ENCODE data around the gene SLU7.

Gene SLU7

GRCh38 chr5:160399402-160400353, 19.2 kb downstream of the SLU7 start, which contains the start of gene FAM200C:
Gene FAM200C (minus strand): TSS chr5:160400054. CDS start chr5:160395490, 4,564 bp downstream.
- DNase-seq = peak; percentile 50

DNA sequence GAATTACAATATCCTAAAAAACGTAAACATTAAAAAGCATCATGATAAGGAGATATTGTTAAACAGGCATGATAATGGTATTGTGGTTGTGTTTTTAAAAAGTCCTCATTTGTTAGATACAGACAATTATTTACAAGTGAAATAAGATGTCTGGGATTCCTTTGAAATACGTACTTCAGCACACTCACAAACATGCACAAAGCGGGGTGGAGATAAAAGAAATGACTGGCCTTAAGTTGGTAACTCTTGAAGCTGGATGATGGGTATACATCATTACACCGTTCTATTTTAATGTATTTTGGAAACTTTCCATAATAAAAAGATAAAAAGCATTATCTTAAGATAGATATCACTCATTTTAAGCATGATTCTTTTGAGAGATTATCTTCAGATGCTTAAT, 20.1 kb downstream of the SLU7 start:
- DNase-seq = no peak

DNA sequence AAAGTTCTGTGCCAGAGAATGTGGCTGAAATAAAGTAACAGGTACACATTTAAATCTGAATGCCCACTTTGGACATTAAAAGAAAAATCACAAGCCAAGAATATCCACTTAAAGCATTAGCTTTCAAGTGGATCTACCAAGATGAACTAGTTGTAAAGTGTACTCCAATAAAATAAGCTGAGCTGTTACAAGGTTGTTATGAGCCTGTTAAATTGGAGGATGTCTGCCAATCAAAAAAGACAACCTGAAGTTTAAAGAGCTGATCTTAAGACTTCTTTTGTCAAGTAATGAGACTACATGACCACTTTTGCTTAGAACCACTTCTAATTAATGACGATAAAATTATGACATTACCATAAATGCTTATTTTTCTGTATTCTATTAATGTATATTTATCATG, 21.4 kb downstream of the SLU7 start:
- DNase-seq = no peak

GRCh38 chr5:160395111-160395510, 23.8 kb downstream of the SLU7 start:
- no peak for DNase-seq

DNA sequence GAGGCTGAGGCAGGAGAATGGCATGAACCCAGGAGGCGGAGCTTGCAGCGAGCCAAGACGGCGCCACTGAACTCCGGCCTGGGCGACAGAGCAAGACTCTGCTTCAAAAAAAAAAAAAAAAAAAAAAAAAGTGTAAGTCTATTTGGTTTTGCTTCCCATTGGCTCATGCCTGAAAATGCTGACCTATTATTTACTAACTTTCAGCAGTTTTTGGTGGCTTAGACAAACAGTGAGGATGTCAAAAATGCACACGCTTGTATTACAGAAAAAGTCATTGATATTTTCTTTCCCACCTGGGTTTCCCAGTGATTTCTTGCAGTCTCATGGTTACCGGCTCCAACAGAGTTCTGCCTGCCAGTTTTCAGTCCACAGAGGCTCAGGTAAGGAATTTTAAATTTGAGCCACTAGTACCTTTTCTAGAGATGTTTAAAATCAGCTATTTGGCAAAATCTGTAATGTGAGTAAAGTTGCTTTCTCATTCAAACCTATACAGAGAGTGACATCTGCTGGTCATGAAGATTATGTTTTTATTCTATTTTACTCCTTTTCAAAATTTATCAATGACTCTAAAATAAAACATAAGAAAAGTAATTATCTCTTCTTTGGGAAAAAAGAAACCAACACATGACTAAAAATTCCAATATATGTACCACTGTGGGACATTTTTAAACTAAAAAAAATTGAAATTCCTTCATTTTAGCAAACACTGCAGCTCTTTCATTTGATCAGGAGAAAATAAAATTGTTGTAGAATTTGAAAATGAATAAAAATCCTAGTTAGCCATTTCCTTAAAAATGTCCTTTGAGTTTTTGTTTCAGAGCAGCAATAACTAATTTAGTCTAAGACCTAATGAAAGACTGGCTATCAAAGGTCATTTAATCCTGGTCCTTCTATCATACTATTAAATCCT, 27.8 kb downstream of the SLU7 start:
- DNase-seq = no peak

GRCh38 chr5:160387445-160387844, 31.4 kb downstream of the SLU7 start:
- DNase-seq = no peak

DNA sequence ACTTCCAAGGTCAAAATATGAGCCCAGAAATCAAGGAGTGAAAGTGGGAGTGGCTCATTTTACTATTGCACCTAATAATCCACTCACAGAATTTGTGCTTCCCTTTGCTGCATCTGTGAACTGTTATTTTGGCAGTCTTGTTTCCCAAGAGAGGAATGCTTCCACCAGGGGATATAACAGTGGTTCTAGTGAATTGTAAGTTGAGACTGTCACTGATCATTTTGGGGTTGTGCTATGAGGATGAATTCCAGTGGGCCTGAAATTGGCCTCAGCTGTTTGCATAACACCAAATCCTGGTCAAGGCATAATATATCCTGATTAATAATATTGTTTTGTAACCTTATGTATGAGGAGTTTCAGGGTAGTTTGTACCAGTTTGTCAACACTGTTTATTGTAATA, 33.4 kb downstream of the SLU7 start:
- DNase-seq = no peak

GRCh38 chr5:160384681-160385080, 34.2 kb downstream of the SLU7 start:
- DNase-seq = no peak

DNA sequence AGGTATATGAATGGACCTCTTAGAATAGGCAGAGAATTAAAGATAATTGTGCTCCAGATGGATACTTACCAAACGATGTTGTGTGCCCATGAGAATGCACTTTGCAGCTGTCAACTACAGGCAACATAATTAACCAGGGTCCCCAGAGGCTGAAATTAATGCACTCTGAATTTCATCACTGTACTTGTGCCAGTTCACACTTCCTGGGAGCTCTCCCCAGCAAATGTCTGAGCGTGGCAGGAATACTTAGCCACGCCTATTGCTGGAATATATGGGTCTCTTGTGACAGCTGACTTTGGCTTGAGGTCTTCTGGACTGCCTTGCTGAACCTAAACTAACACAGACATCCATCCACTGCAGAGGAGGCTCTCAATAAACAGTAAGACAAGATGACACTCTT, 36.5 kb downstream of the SLU7 start:
- DNase-seq = no peak

- no peak for DNase-seq
Observed at GRCh38 chr5:160380041-160380440, 38.8 kb downstream of the SLU7 start.

DNA sequence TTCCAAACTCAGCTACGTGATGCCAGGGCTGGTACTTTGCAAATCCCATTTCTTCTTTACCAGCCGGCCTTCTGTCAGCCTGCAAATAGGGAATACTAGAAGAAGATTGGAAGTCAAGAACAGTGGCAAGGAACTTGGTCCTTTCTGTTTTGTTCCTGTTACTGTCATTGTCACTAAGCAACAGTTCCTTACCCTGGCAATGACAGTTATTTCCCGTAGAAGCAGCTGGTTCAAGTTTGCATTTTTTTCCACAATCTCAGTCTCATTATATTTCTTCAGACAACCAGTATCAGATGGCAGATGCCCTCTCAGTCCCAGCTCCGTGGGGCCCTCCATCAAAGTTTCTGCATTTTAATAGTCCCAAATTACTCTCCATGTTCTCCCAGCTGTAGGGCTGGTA, 39.4 kb downstream of the SLU7 start:
- no peak for DNase-seq

GRCh38 chr5:160378330-160378729, 40.6 kb downstream of the SLU7 start:
- DNase-seq = no peak

- no peak for DNase-seq
Observed at GRCh38 chr5:160377651-160378050, 41.2 kb downstream of the SLU7 start.

- no peak for DNase-seq
Observed at GRCh38 chr5:160376416-160376815, 42.5 kb downstream of the SLU7 start.

GRCh38 chr5:160375701-160376100, 43.2 kb downstream of the SLU7 start:
- no peak for DNase-seq

DNA sequence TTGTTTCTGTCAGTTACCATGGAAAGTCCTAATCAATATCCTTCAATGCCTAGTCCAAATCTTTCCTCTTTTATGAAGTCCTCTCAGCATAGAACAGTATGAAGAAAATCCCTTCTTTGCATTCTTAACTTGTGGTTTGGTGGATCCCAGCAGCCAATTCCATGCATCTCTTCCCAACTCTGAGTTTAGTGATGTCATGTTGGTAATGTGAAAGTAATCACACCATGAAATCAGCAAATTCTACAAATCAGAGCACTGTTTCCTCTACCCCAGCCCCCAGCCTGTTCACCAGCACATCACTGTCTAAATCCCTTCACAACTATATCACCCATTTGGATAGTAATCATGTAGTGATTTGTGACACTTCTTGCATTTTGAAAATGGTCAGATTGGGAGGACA, 43.7 kb downstream of the SLU7 start:
- DNase-seq = no peak

DNA sequence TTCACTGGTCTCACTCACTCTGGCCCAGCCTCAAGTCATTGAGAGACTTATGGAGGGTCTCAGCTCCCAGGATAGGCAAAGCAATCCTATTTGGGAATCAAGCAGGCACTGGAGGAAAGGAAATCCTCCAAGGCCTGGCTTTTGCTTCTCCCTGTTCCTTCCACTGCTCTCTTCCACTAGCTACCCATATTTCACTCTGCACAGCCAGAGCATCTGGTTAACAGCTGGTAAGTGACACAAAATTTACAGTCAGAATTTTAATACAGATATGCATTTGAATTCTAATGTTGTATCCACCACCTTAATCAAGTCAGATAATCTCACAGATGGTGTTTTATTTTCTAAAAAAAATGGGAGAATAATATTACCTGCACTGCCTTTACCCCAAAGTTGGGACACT, 47.6 kb downstream of the SLU7 start:
- DNase-seq = no peak

DNA sequence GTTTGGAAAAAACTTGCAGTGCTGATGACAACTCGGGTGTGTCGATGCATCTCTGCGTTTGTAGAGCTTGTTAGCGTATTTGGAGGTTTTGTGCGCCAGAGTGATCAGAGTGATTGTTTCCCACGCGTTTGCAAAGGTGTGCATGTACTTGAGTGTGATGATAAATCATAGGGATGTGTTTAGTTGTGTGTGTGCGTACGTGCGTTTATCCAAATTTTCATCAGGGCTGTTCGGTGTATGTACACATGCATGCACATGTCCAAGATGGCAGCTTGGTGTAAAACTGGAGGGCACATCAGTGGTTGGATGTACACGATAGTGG, 48.2 kb downstream of the SLU7 start:
- no peak for DNase-seq

GRCh38 chr5:160369990-160370712, 48.7 kb downstream of the SLU7 start, which contains the start of gene C1QTNF2:
Gene C1QTNF2 (minus strand): TSS chr5:160370626. CDS start chr5:160355011, 15,615 bp downstream.
- DNase-seq = no peak

DNA sequence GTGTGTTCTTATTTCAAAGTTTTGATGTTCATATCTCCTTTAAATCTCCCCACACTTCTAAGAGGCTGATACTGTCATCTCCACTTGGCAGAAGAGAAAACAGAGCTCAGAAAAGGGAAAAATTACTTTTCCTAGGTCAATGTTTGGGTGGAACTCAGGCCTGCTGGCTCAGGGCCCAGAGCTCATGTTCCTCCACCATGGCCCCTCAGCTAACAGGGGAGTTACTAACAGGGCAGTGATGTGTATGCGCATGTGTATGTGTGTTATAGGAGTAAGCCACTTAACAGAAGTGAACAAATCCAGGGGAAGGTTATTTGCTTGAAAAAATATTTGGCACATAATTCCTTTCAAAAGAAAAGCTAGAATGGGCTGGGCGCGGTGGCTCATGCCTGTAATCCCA, 51.0 kb downstream of the SLU7 start:
- no peak for DNase-seq

DNA sequence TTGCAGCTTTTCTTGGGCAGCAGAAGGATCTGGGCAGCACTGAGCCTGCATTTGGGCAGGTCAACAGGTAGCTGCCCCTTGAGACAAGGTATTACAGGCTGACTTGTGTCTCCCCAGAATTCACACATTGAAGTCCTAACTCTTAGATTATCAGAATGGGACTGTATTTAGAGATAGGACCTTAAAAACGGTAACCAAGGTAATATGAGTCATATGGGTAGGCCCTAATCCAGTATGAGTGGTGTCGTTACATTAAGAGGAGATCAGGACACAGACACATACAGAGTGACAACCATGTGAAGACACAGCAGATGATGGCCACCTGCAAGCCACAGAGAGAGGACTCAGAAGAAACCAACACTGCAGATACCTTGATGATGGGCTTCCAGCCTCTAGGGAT, 51.6 kb downstream of the SLU7 start:
- DNase-seq = no peak

DNA sequence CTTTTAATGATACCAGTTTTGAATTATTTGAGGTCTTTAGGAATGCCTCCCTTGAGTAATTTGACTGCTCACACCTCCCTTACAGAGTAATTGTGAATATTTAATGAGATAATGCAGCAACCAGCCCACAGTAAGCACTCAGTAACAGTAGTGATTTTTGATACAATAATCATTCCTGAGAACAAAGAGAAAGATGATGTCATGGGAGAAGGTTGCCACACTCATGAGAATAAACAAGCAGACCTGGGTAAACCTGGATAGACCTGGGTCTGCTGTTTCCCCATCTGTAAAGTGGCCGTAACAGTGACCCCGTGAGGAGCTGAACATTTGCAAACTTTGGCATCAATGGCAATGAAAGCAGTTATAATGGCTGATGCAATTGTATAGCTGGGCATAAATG, 52.7 kb downstream of the SLU7 start:
- no peak for DNase-seq

All from activated CD4-positive, alpha-beta T cell treated with anti-CD3 and anti-CD28 coated beads, Interleukin-2, amount 50 U/mL, for 1 hour (primary cell).